CD4-positive, alpha-beta T cell treated with Interleukin-21 for 1 hour (primary cell): ENCODE results near the gene CARD19.
A peak's percentile ranks its signal among the peaks of the same experiment; 100 is the strongest.

Source experiments
- DNase-seq: peaks from one replicate; pipeline ENCODE4 v3.0.0-alpha.2; 2020

The CARD19 gene

GRCh38 chr9:93064392-93065134 lies 31.5 kb upstream of the CARD19 start:
- DNase-seq = peak; percentile 93

- no peak for DNase-seq
These were observed 30.8 kb upstream of the CARD19 start for GRCh38 chr9:93065135-93065720.

- DNase-seq = no peak
These were observed 28.9 kb upstream of the CARD19 start for GRCh38 chr9:93066978-93067603.

- DNase-seq = no peak
These were observed 27.1 kb upstream of the CARD19 start for GRCh38 chr9:93068956-93069355.

- no peak for DNase-seq
These were observed 24.6 kb upstream of the CARD19 start for GRCh38 chr9:93071464-93071863.

GRCh38 chr9:93072383-93072795 lies 23.6 kb upstream of the CARD19 start:
- no peak for DNase-seq

GRCh38 chr9:93076101-93076791 lies 19.8 kb upstream of the CARD19 start:
- no peak for DNase-seq

GRCh38 chr9:93076792-93077128 lies 19.3 kb upstream of the CARD19 start:
- DNase-seq = no peak

- DNase-seq = no peak
These were observed 18.6 kb upstream of the CARD19 start for GRCh38 chr9:93077367-93077766.

GRCh38 chr9:93077811-93078210 lies 18.2 kb upstream of the CARD19 start:
- DNase-seq = no peak

GRCh38 chr9:93079371-93079770 lies 16.6 kb upstream of the CARD19 start:
- no peak for DNase-seq

GRCh38 chr9:93080406-93080805 lies 15.6 kb upstream of the CARD19 start:
- DNase-seq = no peak

- no peak for DNase-seq
These were observed 14.9 kb upstream of the CARD19 start for GRCh38 chr9:93081081-93081529.

GRCh38 chr9:93081931-93082330 lies 14.1 kb upstream of the CARD19 start:
- no peak for DNase-seq

GRCh38 chr9:93082841-93083411 lies 13.1 kb upstream of the CARD19 start:
- no peak for DNase-seq

GRCh38 chr9:93083592-93084470 lies 12.2 kb upstream of the CARD19 start:
- DNase-seq = no peak

GRCh38 chr9:93084471-93084881 lies 11.5 kb upstream of the CARD19 start:
- no peak for DNase-seq

- DNase-seq = no peak
These were observed 10.3 kb upstream of the CARD19 start for GRCh38 chr9:93085676-93086075.

GRCh38 chr9:93086447-93087224 lies 9.4 kb upstream of the CARD19 start:
- DNase-seq = no peak

- no peak for DNase-seq
These were observed 7.9 kb upstream of the CARD19 start for GRCh38 chr9:93087971-93088655.

- no peak for DNase-seq
These were observed 7.4 kb upstream of the CARD19 start for GRCh38 chr9:93088656-93089015.
